ENCODE results near the gene ZNF275. TPM values are rescaled to one million over a fixed set of nuclear protein-coding genes. Genes with fewer than 3 reads are reported as not detected.

ZNF275 gene
- total and polyA plus RNA-seq, 2 donors (not counting 3 experiments of a cell fraction or from before 2014, with no cell fraction given) = 10.3 to 11.0 TPM

- Histone ChIP-seq H3K4me1 (ENCODE audit: control insufficient read depth, extremely low read depth, insufficient read depth, low read length) (no peaks in the 10 kb centered on the region), H3K9me3 (replicated peaks; ENCODE audit: control insufficient read depth, insufficient read depth, low read length) (no peaks in the 10 kb centered on the region), H3K27me3 (ENCODE audit: control insufficient read depth in 2 of 2, insufficient read depth in 2 of 2, low read length in 2 of 2) (no peaks in the 10 kb centered on the region), H3K79me2 (ENCODE audit: control insufficient read depth, insufficient read depth, low read length) (peaks cover 12% of the 10 kb centered on the region), H2AFZ (ENCODE audit: low read depth, low read length) (no peak overlapping the region), H3K27ac (ENCODE audit: insufficient read depth, low read depth, low read length) (no peak overlapping the region), H4K20me1 (replicated peaks; ENCODE audit: control insufficient read depth, extremely low read depth, insufficient read depth, low read length) (no peaks in the 10 kb centered on the region), H3K9me1 (replicated peaks; ENCODE audit: control insufficient read depth, extremely low read depth, insufficient read depth, low read length) (no peaks in the 10 kb centered on the region), H3K9ac (replicated peaks; ENCODE audit: extremely low read depth, insufficient read depth, low read length) (no peak overlapping the region), H3K4me2 (ENCODE audit: insufficient read depth, low read length) (no peak overlapping the region), H3K36me3 (ENCODE audit: control insufficient read depth in 2 of 2, extremely low read depth in 1 of 2, insufficient read depth in 2 of 2, low read length in 2 of 2) (no peaks in the 10 kb centered on the region), H3K4me3 (replicated peaks in 1 of 3; ENCODE audit: insufficient read depth in 1 of 3, low read depth in 1 of 3, low read length in 3 of 3) (no peak overlapping the region)
- DNase-seq (ENCODE audit: low read depth, low spot score) = no peak
- TF ChIP-seq POLR2A (IDR thresholded peaks at IDR 0.05; ENCODE audit: low read depth, low read length) = no peak
- TF ChIP-seq GATA2 (IDR thresholded peaks at IDR 0.05; ENCODE audit: insufficient read depth, insufficient read length, low read depth, low read length) = no peak
- no peak for TF ChIP-seq JUN (IDR thresholded peaks at IDR 0.05; ENCODE audit: borderline replicate concordance, insufficient read depth, insufficient read length, low read depth)
- TF ChIP-seq CTCF (IDR thresholded peaks at IDR 0.05; ENCODE audit: extremely low read depth in 1 of 2, insufficient read depth in 1 of 2, low read depth in 1 of 2, low read length in 2 of 2) = no peak
- no peak for TF ChIP-seq MAX (IDR thresholded peaks at IDR 0.05; ENCODE audit: insufficient read depth, insufficient read length)
- TF ChIP-seq POLR2AphosphoS5 (IDR thresholded peaks at IDR 0.05; ENCODE audit: insufficient read depth, low read depth, low read length) = no peak
- TF ChIP-seq FOS (IDR thresholded peaks at IDR 0.05; ENCODE audit: borderline replicate concordance, insufficient read depth, low read length) = no peak
- no peak for TF ChIP-seq EZH2 (IDR thresholded peaks at IDR 0.05; ENCODE audit: borderline replicate concordance, low read depth, low read length, severe bottlenecking)
- TF ChIP-seq MYC (IDR thresholded peaks at IDR 0.05; ENCODE audit: low read depth, low read length) = no peak
- CTCF ChIA-PET = no interaction called here
- no peak for FAIRE-seq
- POLR2A ChIA-PET = no interaction called here
- dilution Hi-C loops (cut with MboI; ENCODE audit: extremely low pct_ligation_motif_present, low sequenced_read_pairs) (no loop called here), intact Hi-C loops (cut with micrococcal nuclease) (no loop called here)
- BruUV-seq (replicated peaks) = no TSS peak
These were observed 4.9 kb downstream of the ZNF275 start for GRCh38 chrX:153338836-153339235.
